ENCODE results near the gene BRD9. TPM values are rescaled to one million over a fixed set of nuclear protein-coding genes. Genes with fewer than 3 reads are reported as not detected.
"Not testable (repeated sequence)": the region's sequence is repeated elsewhere in the genome, so short reads cannot be mapped to it uniquely, and the experiment has no call there.

BRD9 gene
- total RNA-seq, 2 donors from 2014 or later, result 50.6 to 54.7 TPM

GRCh38 chr5:931570-932145, 39.1 kb upstream of the BRD9 start:
- Mint-ChIP-seq H3K9me3 (no peaks in the 10 kb centered on the region), H3K4me3 (no peak overlapping the region), H3K36me3 (ENCODE audit: insufficient read depth in 2 of 2) (no peaks in the 10 kb centered on the region), H3K4me1 (ENCODE audit: low read depth) (peaks cover 26% of the 10 kb centered on the region), H3K27me3 (ENCODE audit: low read depth) (peaks cover 29% of the 10 kb centered on the region), H3K27ac (no peak overlapping the region)
- no peak for DNase-seq
- no peak for ATAC-seq (replicated peaks in 1 of 2)

- Mint-ChIP-seq H3K9me3 (no peaks in the 10 kb centered on the region), H3K4me1 (ENCODE audit: low read depth) (peaks cover 30% of the 10 kb centered on the region), H3K27me3 (ENCODE audit: low read depth) (peaks cover 37% of the 10 kb centered on the region), H3K27ac (no peak overlapping the region), H3K36me3 (ENCODE audit: insufficient read depth in 2 of 2) (no peaks in the 10 kb centered on the region), H3K4me3 (no peak overlapping the region)
- no peak for DNase-seq
- ATAC-seq (replicated peaks in 1 of 2), result no peak
Measured at GRCh38 chr5:930866-931265, 38.3 kb upstream of the BRD9 start.

GRCh38 chr5:929596-929995, 37.0 kb upstream of the BRD9 start:
- Mint-ChIP-seq H3K4me3 (no peak overlapping the region), H3K36me3 (ENCODE audit: insufficient read depth in 2 of 2) (no peaks in the 10 kb centered on the region), H3K9me3 (no peaks in the 10 kb centered on the region), H3K27me3 (ENCODE audit: low read depth) (peaks cover 50% of the 10 kb centered on the region), H3K4me1 (ENCODE audit: low read depth) (peaks cover 35% of the 10 kb centered on the region), H3K27ac (no peak overlapping the region)
- ATAC-seq (replicated peaks in 1 of 2) (no peak), DNase-seq (no peak)

GRCh38 chr5:929182-929581, 36.6 kb upstream of the BRD9 start:
- ATAC-seq (replicated peaks in 1 of 2); H3K9me3 Mint-ChIP-seq; DNase-seq; H3K27ac Mint-ChIP-seq; H3K36me3 Mint-ChIP-seq (ENCODE audit: insufficient read depth in 2 of 2); H3K4me3 Mint-ChIP-seq: not testable (repeated sequence)
- H3K4me1 Mint-ChIP-seq (ENCODE audit: low read depth), result peaks cover 39% of the 10 kb centered on the region
- H3K27me3 Mint-ChIP-seq (ENCODE audit: low read depth), result peaks cover 53% of the 10 kb centered on the region

- H3K27me3 Mint-ChIP-seq (ENCODE audit: low read depth), result peaks cover 53% of the 10 kb centered on the region
- ATAC-seq (replicated peaks in 1 of 2), result no peak
- H3K36me3 Mint-ChIP-seq (ENCODE audit: insufficient read depth in 2 of 2), result no peaks in the 10 kb centered on the region
- H3K4me1 Mint-ChIP-seq (ENCODE audit: low read depth), result peaks cover 39% of the 10 kb centered on the region
- peak overlapping the region; percentile 38 to 48 for H3K4me3 Mint-ChIP-seq
- DNase-seq, result no peak
- H3K27ac Mint-ChIP-seq, result peak overlapping the region; percentile 12
- H3K9me3 Mint-ChIP-seq, result no peaks in the 10 kb centered on the region
Measured at GRCh38 chr5:927172-928015, 34.8 kb upstream of the BRD9 start.

- Mint-ChIP-seq H3K4me1 (ENCODE audit: low read depth) (peaks cover 39% of the 10 kb centered on the region), H3K9me3 (no peaks in the 10 kb centered on the region), H3K27ac (no peak overlapping the region), H3K36me3 (ENCODE audit: insufficient read depth in 2 of 2) (no peaks in the 10 kb centered on the region), H3K4me3 (peak overlapping the region; percentile 62 to 74), H3K27me3 (ENCODE audit: low read depth) (peaks cover 53% of the 10 kb centered on the region)
- DNase-seq (peak; percentile 56 to 64), ATAC-seq (replicated peaks in 1 of 2) (peak; percentile 63 to 70)
Measured at GRCh38 chr5:926417-927171, 34.0 kb upstream of the BRD9 start.

- H3K4me3 Mint-ChIP-seq, result peak overlapping the region in 1 of 2 donors; percentile 3
- no peaks in the 10 kb centered on the region for H3K36me3 Mint-ChIP-seq (ENCODE audit: insufficient read depth in 2 of 2)
- H3K27me3 Mint-ChIP-seq (ENCODE audit: low read depth), result peaks cover 38% of the 10 kb centered on the region
- peaks cover 39% of the 10 kb centered on the region for H3K4me1 Mint-ChIP-seq (ENCODE audit: low read depth)
- H3K27ac Mint-ChIP-seq, result peak overlapping the region; percentile 11
- DNase-seq, result peak; percentile 83 to 84
- H3K9me3 Mint-ChIP-seq, result no peaks in the 10 kb centered on the region
- peak; percentile 86 to 87 for ATAC-seq (replicated peaks in 1 of 2)
Measured at GRCh38 chr5:923281-923873, 30.8 kb upstream of the BRD9 start.

- no peak overlapping the region for H3K4me3 Mint-ChIP-seq
- peaks cover 0 to 1% of the 10 kb centered on the region in 2 donors for H3K36me3 Mint-ChIP-seq (ENCODE audit: insufficient read depth in 2 of 2)
- peaks cover 31% of the 10 kb centered on the region for H3K27me3 Mint-ChIP-seq (ENCODE audit: low read depth)
- H3K27ac Mint-ChIP-seq, result no peak overlapping the region
- H3K9me3 Mint-ChIP-seq, result no peaks in the 10 kb centered on the region
- no peak for DNase-seq
- peaks cover 39% of the 10 kb centered on the region for H3K4me1 Mint-ChIP-seq (ENCODE audit: low read depth)
- ATAC-seq (replicated peaks in 1 of 2), result no peak
Measured at GRCh38 chr5:922436-923280, 30.1 kb upstream of the BRD9 start.

- no peaks in the 10 kb centered on the region for H3K9me3 Mint-ChIP-seq
- no peak overlapping the region for H3K4me3 Mint-ChIP-seq
- peaks cover 0 to 1% of the 10 kb centered on the region in 2 donors for H3K36me3 Mint-ChIP-seq (ENCODE audit: insufficient read depth in 2 of 2)
- H3K27ac Mint-ChIP-seq, result no peak overlapping the region
- H3K4me1 Mint-ChIP-seq (ENCODE audit: low read depth), result peaks cover 38% of the 10 kb centered on the region
- ATAC-seq (replicated peaks in 1 of 2), result no peak
- peaks cover 25% of the 10 kb centered on the region for H3K27me3 Mint-ChIP-seq (ENCODE audit: low read depth)
- no peak for DNase-seq
Measured at GRCh38 chr5:921456-922435, 29.1 kb upstream of the BRD9 start.

GRCh38 chr5:920321-920720, 27.7 kb upstream of the BRD9 start:
- Mint-ChIP-seq H3K4me1 (ENCODE audit: low read depth) (peaks cover 24% of the 10 kb centered on the region), H3K27ac (no peak overlapping the region), H3K4me3 (no peak overlapping the region), H3K36me3 (ENCODE audit: insufficient read depth in 2 of 2) (peaks cover 0 to 1% of the 10 kb centered on the region in 2 donors), H3K27me3 (ENCODE audit: low read depth) (peaks cover 10% of the 10 kb centered on the region), H3K9me3 (no peaks in the 10 kb centered on the region)
- ATAC-seq (replicated peaks in 1 of 2), result no peak
- DNase-seq, result no peak

GRCh38 chr5:919356-920000, 26.9 kb upstream of the BRD9 start:
- peaks cover 16% of the 10 kb centered on the region for H3K4me1 Mint-ChIP-seq (ENCODE audit: low read depth)
- no peaks in the 10 kb centered on the region for H3K9me3 Mint-ChIP-seq
- no peak overlapping the region for H3K4me3 Mint-ChIP-seq
- DNase-seq (no peak), ATAC-seq (replicated peaks in 1 of 2) (no peak)
- peaks cover 2% of the 10 kb centered on the region for H3K27me3 Mint-ChIP-seq (ENCODE audit: low read depth)
- H3K27ac Mint-ChIP-seq, result no peak overlapping the region
- H3K36me3 Mint-ChIP-seq (ENCODE audit: insufficient read depth in 2 of 2), result peaks cover 0 to 5% of the 10 kb centered on the region in 2 donors

Data from activated T-cell treated with anti-CD3 and anti-CD28 coated beads, Interleukin-2, amount 50 U/mL, for 72 hours (primary cell).